ELR (cell line): ENCODE data around the gene COBL.

Source experiments
- DNase-seq: peaks from one replicate; pipeline ENCODE4 v3.0.0-alpha.2; 2015; ENCODE audit warnings: low read depth

The COBL gene

DNA sequence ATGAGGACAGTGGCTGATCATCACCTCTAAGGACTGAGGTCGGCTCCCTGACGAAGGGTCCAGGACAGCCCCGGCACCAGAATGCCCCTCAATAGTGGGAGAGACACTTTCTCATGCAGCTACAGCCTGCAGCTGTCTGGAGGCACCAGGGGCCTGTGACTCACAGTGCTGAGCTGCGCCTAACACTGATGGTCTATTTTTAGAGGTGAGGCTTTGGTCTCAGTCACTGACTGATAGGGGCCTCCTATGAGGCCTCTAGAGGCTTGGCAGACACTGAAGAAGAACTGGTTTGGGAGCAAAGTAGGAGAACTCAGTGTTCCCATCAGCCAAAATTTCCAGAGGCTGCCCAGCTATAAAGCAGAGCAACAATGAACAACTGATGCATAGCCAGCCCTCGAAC is 130.1 kb downstream of the COBL start:
- no peak for DNase-seq

DNA sequence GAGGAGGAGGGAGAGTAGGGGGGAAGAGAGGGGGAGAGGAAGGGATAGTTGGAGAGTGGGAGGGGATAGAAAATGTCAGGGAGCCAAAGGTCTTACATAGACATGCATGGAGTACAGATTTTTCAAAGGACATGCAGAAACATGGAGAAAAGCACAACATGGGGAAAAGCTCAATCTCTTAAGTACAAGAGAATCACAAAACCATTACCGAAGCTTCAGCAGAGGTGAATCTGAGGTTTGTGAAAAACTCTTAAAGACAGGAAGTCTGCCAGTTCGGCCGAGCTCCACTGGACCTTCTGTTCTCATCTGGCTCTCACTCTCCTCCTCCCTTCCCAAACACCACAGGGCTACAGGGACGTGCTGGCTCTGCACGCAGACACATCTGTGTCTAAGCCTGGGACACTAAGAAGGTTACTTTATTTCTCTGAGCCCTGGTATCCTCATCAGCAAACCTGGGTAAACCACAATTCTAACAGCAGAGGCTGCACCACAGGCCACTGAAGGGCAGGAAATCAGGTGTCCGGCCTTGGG is 133.9 kb downstream of the COBL start:
- no peak for DNase-seq

DNA sequence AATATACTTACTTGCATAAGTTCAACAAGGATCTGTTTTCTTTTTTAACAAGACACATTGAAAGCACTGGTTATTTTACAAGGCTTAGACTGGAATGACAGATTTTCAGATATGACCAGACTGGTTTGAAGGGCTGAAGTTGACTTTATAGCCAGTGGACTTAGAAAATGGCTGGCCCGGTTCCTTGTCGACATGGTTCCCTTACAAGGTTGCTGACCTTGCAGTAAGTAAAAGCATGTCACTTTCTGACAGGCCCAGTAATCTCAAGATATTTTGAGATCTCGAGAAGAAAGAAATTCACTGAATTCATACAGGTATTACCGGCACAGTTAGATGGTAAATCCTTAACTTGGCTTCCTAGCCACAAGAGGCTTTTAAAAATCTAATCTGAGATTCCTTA is 136.5 kb downstream of the COBL start:
- DNase-seq, result no peak

DNA sequence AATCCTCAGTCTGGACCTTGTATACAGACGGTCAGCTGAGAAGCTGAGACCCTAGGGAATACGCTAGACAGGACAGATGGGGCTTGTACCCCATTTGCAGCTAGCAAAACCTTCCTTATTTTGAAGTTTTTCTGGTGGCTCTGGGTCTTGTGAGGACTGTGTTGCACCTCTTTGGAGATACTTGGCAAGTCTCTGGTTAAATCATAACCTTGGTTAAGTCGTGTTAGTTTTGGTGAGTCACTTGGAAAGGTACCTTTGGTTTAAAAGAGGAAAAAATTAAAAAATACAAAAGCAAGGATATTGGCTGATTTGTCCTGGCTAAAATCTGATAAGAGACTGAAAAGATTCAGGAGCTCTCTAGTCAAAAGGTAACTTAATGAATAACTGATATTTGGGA is 140.6 kb downstream of the COBL start:
- DNase-seq, result no peak

DNA sequence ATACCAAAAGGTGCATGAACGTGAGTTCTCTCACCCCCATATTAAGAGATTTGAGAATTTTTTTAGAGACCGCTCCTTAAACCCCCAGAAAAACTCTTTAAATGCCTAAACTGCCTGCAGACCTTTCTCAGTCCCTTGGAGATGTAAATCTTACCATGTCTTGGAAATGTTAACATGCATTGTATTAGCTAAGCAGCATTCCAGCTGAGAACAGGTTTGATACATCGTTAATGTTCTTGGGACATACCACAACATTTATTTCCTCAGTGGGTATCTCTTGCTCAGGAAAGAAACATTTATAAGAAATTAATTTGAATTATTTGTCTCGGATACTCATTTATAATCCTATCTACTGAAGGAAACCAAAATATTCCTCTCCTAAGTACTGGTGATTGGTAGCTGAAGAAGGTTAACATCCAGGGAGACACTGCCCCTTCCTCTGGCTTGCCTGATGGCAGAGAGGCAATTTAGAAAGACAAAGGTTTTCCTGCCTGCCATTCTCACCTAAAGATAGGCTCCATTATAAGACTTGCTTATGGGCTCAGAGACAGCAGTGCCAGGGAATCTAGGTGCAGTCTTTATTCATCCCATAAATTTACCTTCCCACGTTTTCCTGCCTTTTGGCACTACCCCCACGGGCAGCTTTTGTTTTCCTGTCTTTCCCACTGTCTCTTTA is 141.2 kb downstream of the COBL start:
- DNase-seq, result no peak

DNA sequence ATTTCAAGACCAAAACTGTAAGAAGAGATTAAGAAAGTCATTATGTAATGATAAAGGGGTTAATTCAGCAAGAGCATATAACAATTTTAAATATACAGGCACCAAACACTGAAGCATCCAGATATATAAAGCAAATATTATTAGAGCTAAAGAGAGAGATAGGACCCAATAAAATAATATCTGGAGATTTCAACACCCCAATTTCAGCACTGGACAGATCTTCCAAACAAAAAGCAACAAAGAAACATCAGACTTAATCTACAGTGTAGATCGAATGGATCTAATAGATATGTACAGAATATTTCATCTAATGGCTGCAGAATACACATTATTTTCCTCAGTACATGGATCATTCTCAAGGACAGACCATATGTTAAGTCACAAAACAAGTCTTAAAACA is 151.3 kb downstream of the COBL start:
- no peak for DNase-seq

DNA sequence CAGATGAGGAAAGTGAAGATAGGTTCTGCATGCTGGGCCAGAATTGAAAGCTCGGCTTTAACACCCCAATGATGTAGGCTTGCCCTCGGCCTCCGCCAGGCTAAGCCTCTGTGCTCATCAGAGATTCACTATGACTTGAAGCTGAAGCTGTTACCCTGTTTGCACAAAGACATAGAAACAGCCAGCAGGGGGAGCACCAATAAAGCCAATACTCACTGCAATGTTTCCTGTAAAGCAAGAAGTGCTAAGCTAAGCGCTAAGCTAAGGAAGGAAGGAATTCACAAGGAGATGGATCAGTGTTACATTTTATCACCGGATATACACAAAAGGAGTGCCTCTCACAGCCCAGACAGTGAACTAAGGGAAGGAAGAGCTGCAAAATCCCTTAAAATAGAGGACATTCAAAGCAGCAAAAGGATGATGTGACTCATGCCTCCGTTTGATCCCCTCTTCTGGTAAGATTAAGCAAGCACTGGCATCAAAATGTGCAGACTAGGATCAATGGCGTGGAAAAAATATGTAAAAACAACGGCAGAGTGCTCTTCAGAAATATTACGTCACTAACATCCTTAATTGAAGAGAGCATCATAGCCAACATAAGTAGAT is 153.8 kb downstream of the COBL start:
- DNase-seq, result peak; percentile 74

DNA sequence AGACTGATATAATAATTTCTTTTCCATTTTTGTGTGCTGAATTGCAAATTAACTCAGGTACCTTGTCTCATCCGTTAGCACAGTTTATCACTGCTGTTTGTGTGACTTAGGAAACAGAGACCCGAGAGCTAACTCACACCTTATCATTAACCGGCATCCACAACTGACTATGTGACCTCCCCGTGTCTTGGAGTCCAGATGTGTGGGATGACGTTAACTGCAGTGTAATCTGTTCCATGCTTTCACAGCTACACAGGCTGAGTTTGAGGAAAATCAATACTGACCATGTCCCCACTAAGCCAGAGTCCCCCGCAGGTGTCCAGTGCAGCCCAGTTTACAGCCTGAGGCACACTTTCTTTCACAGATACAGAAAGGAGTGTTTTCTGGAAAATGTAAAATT is 154.7 kb downstream of the COBL start:
- no peak for DNase-seq

DNA sequence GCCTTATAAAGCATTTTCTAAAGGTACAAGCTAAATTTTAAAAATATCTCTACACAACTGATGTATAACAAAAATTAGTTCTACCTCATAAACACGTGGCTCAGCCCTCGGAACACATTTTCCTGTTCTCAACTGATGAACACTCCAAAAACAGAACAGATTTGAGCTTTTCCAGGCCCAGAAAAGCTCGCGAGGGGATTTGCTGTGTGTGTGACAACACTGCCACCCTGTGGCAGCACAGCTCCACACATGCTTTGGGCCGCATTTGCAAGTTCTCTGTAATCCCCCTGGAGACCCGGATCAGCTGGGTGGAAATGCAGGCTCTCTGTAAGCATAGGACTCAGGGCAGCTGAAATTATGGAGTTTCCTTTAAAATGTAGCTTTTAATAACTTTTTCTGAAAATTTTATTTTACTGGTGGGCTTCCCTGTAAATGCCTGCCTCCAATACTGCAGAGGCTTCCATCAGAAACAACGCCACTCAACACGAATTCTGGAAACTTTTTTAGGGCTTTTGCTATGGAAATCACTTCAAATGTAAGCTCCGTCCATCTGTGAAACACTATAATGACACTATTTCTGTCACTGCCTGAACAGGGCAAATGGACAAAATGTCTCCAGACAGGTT is 155.5 kb downstream of the COBL start:
- peak; percentile 54 for DNase-seq

DNA sequence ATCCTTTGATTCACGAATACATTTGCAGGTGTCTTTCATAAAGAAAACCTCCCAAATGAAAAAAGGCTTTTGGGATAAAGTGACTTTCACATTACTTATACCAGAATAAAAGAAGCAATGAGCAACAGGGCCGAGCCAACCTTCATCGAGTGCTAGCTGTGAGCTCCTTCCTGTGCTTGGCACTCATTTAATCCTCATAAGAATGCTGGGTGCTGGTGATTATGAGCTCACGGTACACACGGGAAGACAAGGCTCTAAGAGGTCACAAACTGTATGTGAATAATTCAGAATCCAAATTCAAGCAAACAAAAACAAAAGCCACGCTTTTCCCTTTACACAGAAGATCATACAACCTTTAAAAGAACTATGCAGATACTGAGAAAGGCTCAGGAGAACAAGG is 156.2 kb downstream of the COBL start:
- no peak for DNase-seq

DNA sequence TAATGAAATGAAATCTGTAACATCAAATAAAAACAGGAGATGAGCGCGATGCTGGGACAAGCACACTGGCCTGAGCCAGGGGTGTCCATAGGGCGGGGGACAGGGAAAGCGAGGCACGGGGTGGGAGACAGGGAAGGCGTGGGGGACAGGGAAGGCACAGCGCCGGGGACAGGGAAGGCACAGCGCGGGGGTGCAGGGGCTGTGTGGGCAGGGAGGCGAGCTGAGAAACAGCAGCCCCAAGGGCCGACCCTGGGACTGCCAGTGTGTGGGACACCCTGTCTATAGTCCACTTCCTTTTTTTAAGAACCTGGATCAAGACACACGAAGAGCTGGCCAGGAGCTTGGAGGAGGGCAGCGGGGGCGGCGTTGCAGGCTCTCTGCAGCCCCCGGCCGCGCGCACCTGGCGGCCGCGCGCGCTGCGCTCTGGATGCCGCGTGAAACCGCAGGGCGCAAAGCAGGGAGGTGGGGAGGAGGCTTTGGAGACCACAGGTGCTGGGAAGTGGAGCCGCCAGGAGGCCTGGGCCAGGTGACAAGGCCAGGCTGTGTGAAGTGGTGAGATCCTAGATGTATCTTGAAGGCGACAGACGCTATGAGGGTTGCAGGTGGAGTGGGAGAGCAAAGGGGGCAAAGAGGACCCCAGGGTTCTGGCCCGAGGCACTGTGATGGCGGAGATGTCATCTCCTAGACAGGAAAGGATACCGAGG is 157.7 kb downstream of the COBL start:
- DNase-seq, result no peak

DNA sequence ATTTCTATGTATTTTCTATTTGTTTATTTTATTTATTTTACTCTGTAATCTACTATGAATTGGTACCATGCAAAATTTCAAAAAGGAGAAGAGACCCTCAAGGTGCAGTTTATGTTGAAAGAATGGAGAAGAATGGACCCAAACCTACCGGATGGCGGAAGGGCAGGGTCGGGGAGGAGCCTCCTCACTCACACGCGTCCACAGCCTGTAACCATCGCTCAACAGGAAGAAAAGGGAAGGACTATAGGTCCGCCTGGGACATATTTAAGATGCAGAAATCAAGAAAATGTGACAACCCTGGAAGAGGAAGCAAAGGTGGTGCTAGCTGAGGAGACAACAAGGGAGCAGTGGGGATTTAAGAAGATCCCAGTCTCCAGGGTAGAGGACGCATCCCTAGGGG is 158.4 kb downstream of the COBL start:
- no peak for DNase-seq

DNA sequence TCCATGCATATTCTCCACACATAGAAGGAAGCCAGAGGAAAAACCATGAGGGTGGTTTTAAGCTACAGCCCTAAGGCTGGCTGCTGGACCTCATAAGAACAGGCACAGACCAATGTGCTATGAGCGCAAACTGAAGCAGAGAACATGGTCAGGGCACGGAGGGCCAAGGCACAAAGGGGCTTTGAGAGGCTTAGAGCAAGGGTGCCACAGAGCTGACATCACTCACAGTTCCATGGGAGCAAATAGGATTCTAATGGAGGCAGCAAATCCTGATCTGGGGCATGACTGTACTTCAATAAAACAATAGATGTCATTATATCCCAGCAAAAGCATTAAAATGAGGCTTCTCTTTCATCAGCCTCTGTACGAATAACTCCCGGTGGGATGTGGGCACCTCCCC is 162.4 kb downstream of the COBL start:
- DNase-seq, result no peak

DNA sequence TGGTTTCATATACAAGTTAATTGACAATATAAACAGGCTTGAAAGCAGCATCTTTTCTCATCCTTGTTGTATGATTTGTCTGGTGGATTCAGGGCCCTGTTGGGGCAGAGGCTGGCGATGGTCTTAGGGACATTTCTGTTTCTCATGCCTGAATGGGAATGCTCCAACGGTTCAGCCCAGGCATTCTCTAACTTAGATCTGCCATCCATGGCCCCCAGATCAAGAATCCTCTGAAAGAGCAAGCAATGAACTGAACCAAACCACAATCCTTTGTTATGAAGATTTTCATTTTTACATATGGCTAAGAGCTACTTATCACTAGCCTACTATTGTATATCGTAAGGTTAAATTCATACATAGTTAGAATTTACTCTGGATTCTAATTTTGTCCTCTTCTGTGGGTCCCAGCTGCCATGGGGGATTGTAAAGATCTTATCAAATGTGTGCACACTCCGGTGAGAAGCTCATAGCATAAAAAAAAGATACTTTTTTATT is 163.9 kb downstream of the COBL start:
- no peak for DNase-seq

DNA sequence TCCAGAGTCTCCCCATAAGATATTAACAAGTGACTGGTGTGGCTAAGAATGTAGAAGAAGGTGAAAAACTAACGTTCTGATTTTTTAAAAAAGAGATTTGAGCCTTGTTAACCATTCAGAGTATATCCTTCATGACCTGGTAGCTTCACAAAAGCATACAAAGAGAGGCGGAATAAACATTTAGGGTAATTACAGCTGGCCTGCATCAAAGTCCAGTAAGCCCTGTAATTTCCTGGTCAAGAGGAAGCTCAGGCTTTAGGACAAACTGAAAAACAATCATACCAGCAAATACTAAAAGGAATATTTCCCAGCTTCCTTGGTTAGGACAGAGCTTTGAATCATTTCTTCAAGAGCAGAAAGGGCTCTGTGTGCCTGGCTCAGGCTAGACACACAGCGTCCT is 165.2 kb downstream of the COBL start:
- no peak for DNase-seq

DNA sequence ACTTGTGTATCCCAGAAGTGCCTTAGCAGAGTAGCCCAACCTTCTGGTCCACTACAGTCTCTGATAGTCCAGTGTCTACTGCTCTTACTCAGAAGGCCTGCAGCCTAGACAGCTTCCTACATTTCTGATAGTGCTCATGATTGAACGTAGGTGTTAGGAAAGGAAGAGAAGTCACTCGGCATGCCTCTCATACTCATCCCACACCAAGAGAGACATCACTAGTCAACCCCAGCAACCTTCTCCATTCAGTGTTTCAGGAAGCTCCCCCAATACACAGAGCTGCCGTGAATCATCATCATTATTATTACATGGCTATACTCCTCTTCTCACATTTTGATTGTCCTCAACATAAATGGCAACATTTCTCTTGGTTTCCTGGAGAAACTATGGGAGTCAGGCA is 166.4 kb downstream of the COBL start:
- no peak for DNase-seq

DNA sequence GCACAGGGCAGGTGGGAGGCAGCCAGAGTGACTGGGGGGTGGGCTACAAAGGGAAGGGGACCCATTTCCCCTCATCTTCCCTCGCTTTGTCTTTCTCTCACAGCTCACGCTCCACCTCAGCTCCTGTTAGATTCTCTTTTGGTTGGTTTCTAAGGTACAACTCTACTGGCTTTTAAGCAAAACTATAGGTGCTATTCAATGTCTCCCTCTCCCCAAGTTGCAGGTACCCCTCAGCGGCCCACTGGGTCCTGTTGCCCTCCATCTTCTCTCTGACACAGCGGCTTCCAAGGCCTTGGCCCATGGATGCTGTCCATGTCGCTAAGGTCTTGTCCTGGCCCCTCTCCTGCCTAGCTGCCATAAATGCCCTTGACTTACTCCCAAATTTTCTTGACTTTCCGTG is 168.4 kb downstream of the COBL start:
- DNase-seq, result no peak

DNA sequence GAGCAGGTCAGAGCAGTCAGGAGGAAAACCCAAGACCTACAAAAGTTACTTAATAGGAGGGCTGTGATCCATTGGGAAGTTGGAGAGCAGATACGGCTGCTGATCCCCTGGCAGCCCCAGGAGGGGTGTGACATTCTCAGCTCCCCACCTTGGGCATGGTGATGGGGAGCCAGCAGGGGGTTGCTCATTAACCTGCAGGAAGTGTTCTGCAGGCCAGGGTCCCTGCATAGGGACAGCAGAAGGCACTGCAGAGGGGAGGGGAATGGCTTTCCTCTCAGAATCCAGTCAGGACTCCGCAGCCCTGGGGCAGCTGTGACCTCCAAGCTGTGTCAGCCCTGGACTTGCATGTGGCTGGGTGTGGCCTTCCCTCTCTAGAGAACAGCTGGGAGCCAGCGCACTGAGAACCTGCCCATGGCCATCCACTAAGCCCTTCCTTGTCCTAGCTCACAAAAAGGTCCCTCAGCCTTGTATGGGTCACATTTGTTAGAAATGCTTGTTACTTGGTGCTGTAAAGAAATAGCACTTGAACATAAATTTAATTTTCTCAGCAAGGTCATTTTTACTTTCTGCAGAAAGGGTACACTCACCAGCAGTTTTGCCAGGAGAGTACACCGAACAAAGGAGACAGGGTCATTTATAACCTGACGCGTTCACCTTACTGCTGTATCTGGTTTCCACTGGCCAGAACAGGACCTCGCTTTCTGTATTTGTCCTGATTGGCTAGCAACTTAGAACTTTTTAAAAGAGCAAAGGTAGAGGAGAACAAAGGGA is 169.6 kb downstream of the COBL start:
- no peak for DNase-seq

DNA sequence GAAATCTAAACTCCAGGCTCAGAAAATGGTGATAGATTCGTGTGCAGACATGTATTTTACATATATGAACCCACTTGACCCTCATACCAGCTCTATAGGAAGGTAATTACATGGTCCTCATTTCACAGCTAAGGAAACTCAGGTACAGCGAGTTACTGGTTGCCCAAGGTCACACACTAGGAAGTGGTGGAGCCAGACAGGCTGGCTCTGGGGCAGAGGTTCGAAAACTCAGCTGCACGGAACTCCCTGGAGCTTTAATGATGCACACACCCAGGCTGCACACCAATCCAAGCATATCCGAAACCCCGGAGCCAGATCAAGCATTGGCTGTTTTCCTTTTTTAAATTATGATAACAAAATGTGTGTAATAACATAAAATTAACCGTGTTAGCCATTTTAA is 172.4 kb downstream of the COBL start:
- DNase-seq, result no peak

DNA sequence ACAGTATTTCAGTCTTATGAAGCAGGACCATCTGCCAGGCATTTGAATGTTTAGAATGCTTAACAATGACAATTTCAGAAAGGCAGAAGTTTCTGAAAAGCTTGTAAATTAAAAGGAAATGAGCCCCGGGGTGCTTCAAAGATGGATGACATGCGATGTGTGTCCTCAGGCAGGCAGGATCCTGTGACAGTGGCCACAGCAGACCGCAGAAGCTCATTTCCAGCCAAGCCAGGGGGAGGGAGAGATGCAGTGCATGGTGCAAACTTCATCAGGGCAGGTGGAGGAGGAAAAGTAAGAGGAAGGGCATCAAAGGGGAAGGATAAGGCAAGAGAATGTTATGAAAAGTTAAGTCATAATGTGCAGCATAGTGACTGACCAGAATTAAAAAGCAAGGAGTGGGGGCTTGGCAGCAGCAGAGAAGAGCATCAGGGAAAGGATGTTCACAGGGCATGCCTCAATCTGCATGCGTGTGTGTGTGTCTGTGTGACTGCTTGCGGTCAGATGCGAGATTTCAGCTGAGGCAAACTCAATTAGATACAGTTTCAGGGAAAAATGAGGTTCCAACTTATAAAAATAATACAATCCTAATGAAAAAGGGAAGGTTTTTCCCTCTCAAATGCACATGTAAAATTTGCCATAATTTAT is 173.7 kb downstream of the COBL start:
- no peak for DNase-seq

DNA sequence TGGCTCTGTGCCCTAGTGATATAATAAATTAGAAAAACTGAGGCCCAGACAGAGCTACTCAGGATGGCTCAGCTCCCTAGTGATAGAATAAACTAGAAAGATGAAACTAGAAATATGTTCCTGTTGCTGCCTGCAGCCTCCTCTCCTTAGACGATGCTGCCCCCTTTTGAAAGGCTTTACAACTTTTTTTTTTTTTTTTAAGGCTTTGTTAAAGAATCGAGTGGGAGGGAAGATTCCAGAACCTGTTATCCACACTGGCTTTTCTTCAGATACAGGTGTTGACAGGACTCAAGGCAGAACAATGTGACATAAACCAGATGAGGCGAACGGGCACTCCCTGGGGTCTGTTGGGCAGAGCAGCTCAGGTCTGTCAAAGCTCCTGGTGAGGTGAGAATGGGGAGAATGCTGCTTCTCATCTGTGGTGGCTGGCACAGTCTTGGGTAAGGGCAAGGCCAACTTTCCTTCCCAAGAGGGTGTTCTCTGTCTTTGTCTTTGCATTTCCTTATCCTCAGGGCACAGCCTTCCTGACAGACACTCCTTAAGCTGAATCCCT is 175.1 kb downstream of the COBL start:
- DNase-seq, result peak; percentile 28
